LNCAP (cell line): ENCODE data around the gene ANGPTL8.

Experiments used
- CTCF ChIP-seq: fragments of 450-650 bp; IDR thresholded peaks from 2 replicates; pipeline ENCODE4 v1.5.1; 2017; ENCODE audit warnings: mild to moderate bottlenecking

The ANGPTL8 gene

GRCh38 chr19:11251217-11251616, 11.8 kb downstream of the ANGPTL8 start:
- TF ChIP-seq CTCF, result no peak

- TF ChIP-seq CTCF, result no peak
Measured at GRCh38 chr19:11251650-11252314, 12.4 kb downstream of the ANGPTL8 start.

DNA sequence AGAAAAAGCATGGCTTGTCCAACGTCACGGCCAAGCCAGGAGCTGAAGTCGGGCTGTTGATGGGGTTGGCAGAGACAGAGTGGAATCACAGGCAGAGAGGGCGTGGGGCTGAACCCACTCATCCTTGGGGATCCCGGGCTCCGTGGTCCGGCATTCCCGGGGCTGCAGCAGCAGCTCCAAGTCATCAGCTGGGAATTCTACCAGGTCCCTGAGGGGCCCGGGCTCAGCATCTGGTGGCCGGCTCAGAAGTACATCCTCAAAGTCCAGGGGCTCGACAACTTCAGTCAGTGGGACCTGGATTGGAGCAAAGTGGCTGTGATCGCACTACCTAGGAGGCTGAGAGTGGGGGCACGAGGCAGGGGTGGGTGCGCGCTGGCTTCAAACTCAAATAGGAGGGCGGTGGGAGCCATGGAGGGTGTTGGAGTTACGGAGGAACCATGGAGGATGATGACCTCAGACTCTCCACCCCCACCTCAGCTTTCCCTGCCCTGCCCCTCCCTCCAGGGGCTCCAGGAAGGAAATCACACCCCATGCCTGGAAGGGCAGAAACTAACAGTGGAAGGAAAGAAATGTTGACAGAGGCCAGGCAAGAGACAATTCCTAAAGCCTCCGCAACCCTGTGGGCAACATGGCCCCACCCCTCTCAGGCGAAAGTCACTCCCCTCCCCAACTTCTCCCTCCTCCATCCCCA, 13.4 kb downstream of the ANGPTL8 start:
- no peak for TF ChIP-seq CTCF

- no peak for TF ChIP-seq CTCF
Measured at GRCh38 chr19:11254666-11255065, 15.2 kb downstream of the ANGPTL8 start.

- TF ChIP-seq CTCF, result no peak
Measured at GRCh38 chr19:11256189-11256588, 16.8 kb downstream of the ANGPTL8 start.

DNA sequence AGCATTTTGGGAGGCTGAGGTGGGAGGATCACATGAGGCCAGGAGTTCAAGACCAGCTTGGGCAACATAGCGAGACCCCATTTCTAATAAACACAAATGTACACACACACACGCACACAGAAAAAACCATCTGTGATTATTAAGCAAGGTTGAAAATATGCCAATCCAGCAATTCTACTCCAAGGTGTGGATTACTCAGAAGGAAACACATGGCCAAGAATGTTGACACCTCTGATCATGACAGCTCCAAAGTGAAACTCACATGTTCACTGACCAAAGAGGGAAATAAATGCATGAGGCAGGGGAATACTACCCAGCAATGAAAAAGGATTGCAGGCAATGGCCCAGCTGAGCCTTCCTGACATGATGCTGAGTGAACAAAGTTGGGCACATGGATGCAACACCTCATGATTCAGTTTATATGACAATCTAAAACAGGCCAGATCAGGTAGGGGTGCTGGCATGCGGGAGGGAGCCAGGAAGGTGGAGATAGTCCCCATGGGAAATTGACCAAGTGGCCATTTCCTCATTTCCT, 18.5 kb downstream of the ANGPTL8 start:
- no peak for TF ChIP-seq CTCF

- no peak for TF ChIP-seq CTCF
Measured at GRCh38 chr19:11260996-11261395, 21.6 kb downstream of the ANGPTL8 start.
